Gastroesophageal sphincter (tissue), 3 donors: Measurements from ENCODE around the gene AGBL4.

Source experiments
- EP300 ChIP-seq: sonication (generic); formaldehyde crosslinking; IDR thresholded peaks from one replicate; pipeline ENCODE4 v1.6.1; 2017; ENCODE audit warnings: antibody characterized with exemption, mild to moderate bottlenecking
- POLR2A ChIP-seq, 2 donors: fragments of 450-650 bp; IDR thresholded peaks; one replicate each; pipeline ENCODE4 v1.6.1; 2017; ENCODE audit warnings: antibody characterized with exemption in 2 of 2, mild to moderate bottlenecking in 2 of 2, moderate library complexity in 1 of 2
- POLR2AphosphoS5 ChIP-seq: sonication (generic); formaldehyde crosslinking; IDR thresholded peaks from one replicate; pipeline ENCODE4 v1.6.1; 2017; ENCODE audit warnings: antibody characterized with exemption
- TF ChIP-seq, protein P1 (sequence below), 4 experiments: fragments of 200-600 bp in 2 of 4; fragments of 450-650 bp in 2 of 4; sonication (generic) in 1 of 4; IDR thresholded peaks; one replicate each; pipeline ENCODE4 v1.5.1; 2017 to 2019; ENCODE audit warnings: antibody characterized with exemption in 4 of 4, mild to moderate bottlenecking in 2 of 4, moderate library complexity in 2 of 4

DNA sequence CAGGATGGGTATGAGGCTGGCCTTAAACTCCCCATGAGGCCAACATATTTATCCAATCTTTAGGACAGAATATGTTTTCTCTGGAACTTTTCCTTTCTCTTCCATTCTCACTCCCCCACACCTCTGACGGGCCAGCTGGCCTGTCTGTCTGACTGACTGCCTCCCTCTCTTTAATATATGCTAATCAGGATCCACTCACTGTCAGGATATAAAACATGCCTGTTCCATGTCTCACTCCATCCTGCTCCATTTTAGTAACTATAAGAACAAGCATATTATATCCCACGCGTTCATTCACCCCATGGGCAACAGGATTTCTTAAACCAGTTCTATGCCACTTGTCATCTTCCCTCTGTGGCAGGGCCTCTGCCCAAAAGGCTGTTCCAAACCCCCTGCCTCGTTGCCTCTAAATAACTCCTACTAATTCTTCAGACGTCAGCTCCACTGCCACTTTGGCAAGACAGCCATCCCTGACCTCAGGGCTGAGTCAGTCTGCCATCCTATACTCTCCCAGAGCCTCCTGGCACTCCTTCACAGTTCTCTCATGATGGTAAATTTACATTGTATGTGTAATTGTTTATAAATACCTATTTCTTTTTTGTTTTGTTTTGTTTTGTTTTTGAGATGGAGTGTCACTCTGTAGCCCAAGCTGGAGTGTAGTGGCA lies 1467.4 kb downstream of the AGBL4 start:
- no peak for TF ChIP-seq POLR2A (IDR thresholded peaks at IDR 0.05)
- TF ChIP-seq, protein P1, sequence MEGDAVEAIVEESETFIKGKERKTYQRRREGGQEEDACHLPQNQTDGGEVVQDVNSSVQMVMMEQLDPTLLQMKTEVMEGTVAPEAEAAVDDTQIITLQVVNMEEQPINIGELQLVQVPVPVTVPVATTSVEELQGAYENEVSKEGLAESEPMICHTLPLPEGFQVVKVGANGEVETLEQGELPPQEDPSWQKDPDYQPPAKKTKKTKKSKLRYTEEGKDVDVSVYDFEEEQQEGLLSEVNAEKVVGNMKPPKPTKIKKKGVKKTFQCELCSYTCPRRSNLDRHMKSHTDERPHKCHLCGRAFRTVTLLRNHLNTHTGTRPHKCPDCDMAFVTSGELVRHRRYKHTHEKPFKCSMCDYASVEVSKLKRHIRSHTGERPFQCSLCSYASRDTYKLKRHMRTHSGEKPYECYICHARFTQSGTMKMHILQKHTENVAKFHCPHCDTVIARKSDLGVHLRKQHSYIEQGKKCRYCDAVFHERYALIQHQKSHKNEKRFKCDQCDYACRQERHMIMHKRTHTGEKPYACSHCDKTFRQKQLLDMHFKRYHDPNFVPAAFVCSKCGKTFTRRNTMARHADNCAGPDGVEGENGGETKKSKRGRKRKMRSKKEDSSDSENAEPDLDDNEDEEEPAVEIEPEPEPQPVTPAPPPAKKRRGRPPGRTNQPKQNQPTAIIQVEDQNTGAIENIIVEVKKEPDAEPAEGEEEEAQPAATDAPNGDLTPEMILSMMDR (IDR thresholded peaks at IDR 0.05), result no peak
- no peak for TF ChIP-seq EP300
- TF ChIP-seq POLR2AphosphoS5, result no peak
